MM.1S (cell line): ENCODE data around the gene NFATC1.
"Not testable (repeated sequence)": the region's sequence is repeated elsewhere in the genome, so short reads cannot be mapped to it uniquely, and the experiment has no call there.

Source experiments
- EZH2 ChIP-seq: fragments of 300-600 bp; sonication (generic); optimal IDR thresholded peaks from 2 replicates; pipeline ENCODE3; 2017; ENCODE audit warnings: low read depth, mild to moderate bottlenecking, antibody characterized with exemption, low read length, mixed read lengths
- TF ChIP-seq, protein P1 (sequence below): fragments of 300-600 bp; sonication (generic); IDR thresholded peaks from 2 replicates; pipeline ENCODE4 v1.5.1; 2016; ENCODE audit warnings: antibody characterized with exemption, low read length, mixed read lengths

DNA sequence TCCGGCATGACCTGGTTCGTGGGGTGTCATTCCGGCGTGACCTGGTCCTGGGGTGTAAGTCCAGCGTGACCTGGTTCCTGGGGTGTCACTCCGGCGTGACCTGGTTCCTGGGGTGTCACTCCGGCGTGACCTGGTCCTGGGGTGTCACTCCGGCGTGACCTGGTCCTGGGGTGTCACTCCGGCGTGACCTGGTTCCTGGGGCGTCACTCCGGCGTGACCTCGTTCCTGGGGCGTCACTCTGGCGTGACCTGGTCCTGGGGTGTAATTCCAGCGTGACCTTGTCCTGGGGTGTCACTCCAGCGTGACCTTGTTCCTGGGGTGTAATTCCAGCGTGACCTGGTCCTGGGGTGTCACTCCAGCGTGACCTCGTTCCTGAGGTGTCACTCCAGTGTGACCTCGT lies 87.7 kb downstream of the NFATC1 start:
- TF ChIP-seq, protein P1, sequence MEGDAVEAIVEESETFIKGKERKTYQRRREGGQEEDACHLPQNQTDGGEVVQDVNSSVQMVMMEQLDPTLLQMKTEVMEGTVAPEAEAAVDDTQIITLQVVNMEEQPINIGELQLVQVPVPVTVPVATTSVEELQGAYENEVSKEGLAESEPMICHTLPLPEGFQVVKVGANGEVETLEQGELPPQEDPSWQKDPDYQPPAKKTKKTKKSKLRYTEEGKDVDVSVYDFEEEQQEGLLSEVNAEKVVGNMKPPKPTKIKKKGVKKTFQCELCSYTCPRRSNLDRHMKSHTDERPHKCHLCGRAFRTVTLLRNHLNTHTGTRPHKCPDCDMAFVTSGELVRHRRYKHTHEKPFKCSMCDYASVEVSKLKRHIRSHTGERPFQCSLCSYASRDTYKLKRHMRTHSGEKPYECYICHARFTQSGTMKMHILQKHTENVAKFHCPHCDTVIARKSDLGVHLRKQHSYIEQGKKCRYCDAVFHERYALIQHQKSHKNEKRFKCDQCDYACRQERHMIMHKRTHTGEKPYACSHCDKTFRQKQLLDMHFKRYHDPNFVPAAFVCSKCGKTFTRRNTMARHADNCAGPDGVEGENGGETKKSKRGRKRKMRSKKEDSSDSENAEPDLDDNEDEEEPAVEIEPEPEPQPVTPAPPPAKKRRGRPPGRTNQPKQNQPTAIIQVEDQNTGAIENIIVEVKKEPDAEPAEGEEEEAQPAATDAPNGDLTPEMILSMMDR = not testable (repeated sequence)
- not testable (repeated sequence) for TF ChIP-seq EZH2
